GM12878 (cell line): ENCODE results near the gene DAPK2. TPM values are rescaled to one million over a fixed set of nuclear protein-coding genes. Genes with fewer than 3 reads are reported as not detected.

Experiments
- ATAC-seq: fragments of 200-7000 bp; cut with Tn5 transposase; 3 replicates; pipeline ENCODE4 v1.9.1; 2020; ENCODE audit warnings: mild to moderate bottlenecking, moderate library complexity
- BruUV-seq: library from RNA; stranded (reverse); fragments of 400-500 nt; replicated peaks from 2 replicates; lab custom pipeline; 2021; lab: Mats Ljungman, UMichigan
- CTCF ChIA-PET: fragments of 300-600 bp; sonication (Branson Sonifier 250); formaldehyde crosslinking; extraction: SDS; loops from one replicate; lab custom pipeline; 2021; ENCODE audit warnings: inconsistent platforms; lab: Yijun Ruan, JAX
- POLR2A ChIA-PET: fragments of 350-600 bp; formaldehyde crosslinking; extraction: SDS; loops from one replicate; lab custom pipeline; 2021; ENCODE audit warnings: inconsistent platforms; lab: Charles Lee
- RAD21 ChIA-PET: fragments of 300-600 bp; sonication (Branson Sonifier 250); formaldehyde crosslinking; loops from one replicate; lab custom pipeline; 2023; ENCODE audit warnings: antibody characterized with exemption; ENCODE audit not compliant: unreplicated experiment; lab: Charles Lee
- SMC1A ChIA-PET: fragments of 300-600 bp; sonication (Branson Sonifier 250); formaldehyde crosslinking; loops from one replicate; lab custom pipeline; 2023; ENCODE audit not compliant: unreplicated experiment, uncharacterized antibody; lab: Charles Lee
- DNase-seq: peaks from one replicate; pipeline ENCODE4 v3.0.0-alpha.2; 2011; ENCODE audit warnings: low read depth, low spot score
- FAIRE-seq: peaks from 3 replicates; lab custom pipeline; 2011; peaks lifted over from hg19 to GRCh38; lab: Jason Lieb, UNC
- H2AFZ ChIP-seq: 2 replicates; pipeline ENCODE4 v1.6.0; 2011; ENCODE audit warnings: low read depth, low read length, control low read depth; ENCODE audit not compliant: control insufficient read depth
- H3K27ac ChIP-seq: 2 replicates; pipeline ENCODE4 v1.5.1; 2011; ENCODE audit warnings: control low read depth; ENCODE audit not compliant: control insufficient read depth, insufficient read depth
- H3K27me3 ChIP-seq, 2 experiments: replicated peaks in 1 of 2; 2 replicates each; pipeline versions ENCODE4 v1.6.0 to v1.6.1; 2011; ENCODE audit warnings: low read length in 1 of 2; ENCODE audit not compliant: control insufficient read depth in 2 of 2, insufficient read depth in 2 of 2
- H3K36me3 ChIP-seq, 2 experiments: 2 replicates each; pipeline ENCODE4 v1.5.1; 2011; ENCODE audit warnings: low read length in 1 of 2; ENCODE audit not compliant: control insufficient read depth in 2 of 2, insufficient read depth in 2 of 2
- H3K4me1 ChIP-seq: 2 replicates; pipeline ENCODE4 v1.6.1; 2011; ENCODE audit warnings: mild to moderate bottlenecking, low read length, moderate library complexity, mixed read lengths; ENCODE audit not compliant: control insufficient read depth, insufficient read depth
- H3K4me2 ChIP-seq: 2 replicates; pipeline ENCODE4 v1.6.0; 2011; ENCODE audit warnings: control low read depth; ENCODE audit not compliant: control insufficient read depth, insufficient read depth
- H3K4me3 ChIP-seq: fragments of 200-600 bp; sonication (generic); 2 replicates; pipeline ENCODE4 v1.5.1; 2016
- H3K79me2 ChIP-seq: 2 replicates; pipeline ENCODE4 v1.6.0; 2011; ENCODE audit warnings: low read length; ENCODE audit not compliant: control insufficient read depth, insufficient read depth
- H3K9ac ChIP-seq: 2 replicates; pipeline ENCODE4 v1.8.0; 2011; ENCODE audit warnings: low read length, control low read depth, mixed read lengths; ENCODE audit not compliant: control insufficient read depth, insufficient read depth
- H3K9me3 ChIP-seq: replicated peaks from 3 replicates; pipeline ENCODE4 v1.5.1; 2011; ENCODE audit warnings: mild to moderate bottlenecking, low read length; ENCODE audit not compliant: control insufficient read depth, insufficient read depth
- H4K20me1 ChIP-seq: 2 replicates; pipeline ENCODE4 v1.6.0; 2011; ENCODE audit not compliant: control insufficient read depth, insufficient read depth
- CEBPZ ChIP-seq: fragments of 150-350 bp; IDR thresholded peaks from 2 replicates; pipeline ENCODE4 v1.6.1; 2016; ENCODE audit warnings: low read depth, low read length
- CUX1 ChIP-seq: IDR thresholded peaks from 2 replicates; pipeline ENCODE4 v1.6.1; 2012; ENCODE audit warnings: improper control_type of control experiment, low read depth, low read length; ENCODE audit not compliant: insufficient replicate concordance
- E2F8 ChIP-seq: fragments of 450-650 bp; IDR thresholded peaks from 2 replicates; pipeline ENCODE4 v1.6.1; 2018; ENCODE audit warnings: mild to moderate bottlenecking, low read depth, moderate library complexity; ENCODE audit not compliant: partially characterized antibody
- FOXM1 ChIP-seq: IDR thresholded peaks from 2 replicates; pipeline ENCODE4 v1.6.1; 2012; ENCODE audit warnings: low read depth, mild to moderate bottlenecking, inconsistent platforms, low read length, moderate library complexity
- PBX3 ChIP-seq: IDR thresholded peaks from 2 replicates; pipeline ENCODE4 v1.6.1; 2011; ENCODE audit warnings: mild to moderate bottlenecking, low read depth, low read length, moderate library complexity; ENCODE audit not compliant: insufficient replicate concordance
- RBBP5 ChIP-seq: fragments of 200-600 bp; sonication (generic); conservative IDR thresholded peaks from 2 replicates; pipeline ENCODE4 v1.6.1; 2016
- SMAD5 ChIP-seq: IDR thresholded peaks from 2 replicates; pipeline ENCODE4 v1.6.1; 2016; ENCODE audit warnings: antibody characterized with exemption, low read depth
- WRNIP1 ChIP-seq: IDR thresholded peaks from 2 replicates; pipeline ENCODE4 v1.6.1; 2011; ENCODE audit warnings: low read depth, low read length, improper control_type of control experiment, borderline replicate concordance
- ZNF274 ChIP-seq: IDR thresholded peaks from one replicate; pipeline ENCODE4 v1.8.0; 2011; ENCODE audit not compliant: insufficient read length, insufficient read depth
- WGBS: methylation state at CpG from one replicate; pipeline ENCODE4 v1.1.6; 2016; ENCODE audit warnings: low lambda C conversion rate; ENCODE audit not compliant: insufficient replicate concordance, insufficient coverage; ENCODE audit errors: missing lambda C conversion rate; 5-methylcytosine and 5-hydroxymethylcytosine counted together
- in situ Hi-C: fragments of 300-500 bp; cut with MboI; formaldehyde crosslinking; loops from 9 replicates; pipeline ENCODE4 v1.14.3; 2018; ENCODE audit warnings: mixed read lengths
- intact Hi-C: fragments of 100-400 bp; cut with micrococcal nuclease; formaldehyde crosslinking; loops from one replicate; pipeline ENCODE4 v1.14.2; 2022; ENCODE audit not compliant: unreplicated experiment
- polyA plus RNA-seq, 11 experiments: library from polyadenylated mRNA; depleted of rRNA in 4 of 11; unstranded in 6 of 11; stranded (reverse) in 5 of 11; fragments of >200 nt; fragmentation: Nextera tagmentation in 4 of 11; fragmentation: Illumina TruSeq in 1 of 11; extraction: Ambion mirVana in 4 of 11; extraction: Trizol in 1 of 11; gene quantifications; 1 replicate in 1 of 11; 2 replicates in 10 of 11; pipeline versions ENCODE4 v1.2.1 to v1.2.3, GENCODE V29; 2011 to 2016; ENCODE audit warnings: inconsistent platforms in 2 of 11, missing spikeins in 2 of 11, low read depth in 1 of 11
- total RNA-seq, 4 experiments: library from RNA; depleted of rRNA in 3 of 4; stranded (reverse); fragments of >200 nt in 3 of 4; fragmentation: Illumina TruSeq in 1 of 4; extraction: Trizol in 1 of 4; gene quantifications; 2 replicates each; pipeline versions ENCODE4 v1.2.1 to v1.2.3, GENCODE V29; 2013 to 2021

DAPK2 gene
- total and polyA plus RNA-seq, 10 of the 15 experiments (the other 5 are each of a cell fraction or from before 2014, with no cell fraction given): 0.69 to 8.4 (median 4.1) TPM

- SMC1A ChIA-PET: interaction anchor here (1.5 kb wide), 1 partner anchor 11 kb away, joined by 3 read pairs; the partner anchor contains the start of gene CIAO2A
- ATAC-seq (no peak), FAIRE-seq (no peak), DNase-seq (no peak)
- Histone ChIP-seq H3K4me3 (no peak overlapping the region), H4K20me1 (no peaks in the 10 kb centered on the region), H3K9ac (no peak overlapping the region), H3K4me1 (no peaks in the 10 kb centered on the region), H3K79me2 (no peaks in the 10 kb centered on the region; the same call in none of the 2 replicates), H3K36me3 (peaks cover 1 to 4% of the 10 kb centered on the region in 2 experiments; a peak in 2 of 4 replicates), H2AFZ (no peak overlapping the region), H3K4me2 (no peak overlapping the region), H3K27me3 (no peaks in the 10 kb centered on the region), H3K27ac (no peak overlapping the region), H3K9me3 (no peaks in the 10 kb centered on the region)
- no peak for TF ChIP-seq CUX1
- no peak for TF ChIP-seq PBX3
- no peak for TF ChIP-seq RBBP5
- no peak for TF ChIP-seq E2F8
- TF ChIP-seq CEBPZ: no peak
- TF ChIP-seq WRNIP1: no peak
- TF ChIP-seq SMAD5: no peak
- no peak for TF ChIP-seq FOXM1
- no peak for TF ChIP-seq ZNF274
- intact Hi-C loops: no loop called here
- no TSS peak for BruUV-seq
- RAD21 ChIA-PET: no interaction called here
- CTCF ChIA-PET: interaction anchor here (0.5 to 2.8 kb wide), 6 partner anchors 9 to 353 kb away, joined by 3 to 16 read pairs (median 3); partner anchors contain the start of gene CIAO2A
- POLR2A ChIA-PET: interaction anchor here (1.0 kb wide), 1 partner anchor 11 kb away, joined by 3 read pairs; the partner anchor contains the start of gene CIAO2A
- in situ Hi-C loops: no loop called here
- WGBS: 86% methylated on average over 3 of the region's 3 CpGs
These were observed 36.5 kb upstream of the DAPK2 start for GRCh38 chr15:64082757-64083156.
